Endothelial cell of umbilical vein (primary cell): Measurements from ENCODE around the gene CRELD2. TPM values are rescaled to one million over a fixed set of nuclear protein-coding genes. Genes with fewer than 3 reads are reported as not detected.

Experiments used
- BruUV-seq: library from RNA; stranded (reverse); fragments of 400-500 nt; replicated peaks from 2 replicates; lab custom pipeline; 2021; lab: Mats Ljungman, UMichigan
- CTCF ChIA-PET: fragments of 300-600, 350-600 bp; sonication (Branson Sonifier 250); formaldehyde crosslinking; loops from one replicate; lab custom pipeline; 2021; ENCODE audit warnings: antibody characterized with exemption, inconsistent platforms; lab: Charles Lee
- POLR2A ChIA-PET: fragments of 300-600, 350-600 bp; sonication (Branson Sonifier 250); formaldehyde crosslinking; loops from one replicate; lab custom pipeline; 2021; ENCODE audit warnings: antibody characterized with exemption, inconsistent platforms; lab: Charles Lee
- DNase-seq: peaks from one replicate; pipeline ENCODE4 v3.0.0-alpha.2; 2011; ENCODE audit warnings: low read depth, low spot score
- FAIRE-seq: peaks from 2 replicates; lab custom pipeline; 2011; peaks lifted over from hg19 to GRCh38; lab: Jason Lieb, UNC
- H2AFZ ChIP-seq: 2 replicates; pipeline ENCODE4 v1.6.0; 2012; ENCODE audit warnings: low read depth, low read length, control low read depth, inconsistent platforms
- H3K27ac ChIP-seq: 2 replicates; pipeline ENCODE4 v1.5.1; 2011; ENCODE audit warnings: low read depth, mild to moderate bottlenecking, control low read depth, low read length, moderate library complexity; ENCODE audit not compliant: insufficient read depth
- H3K27me3 ChIP-seq, 2 experiments: 2 replicates each; pipeline versions ENCODE4 v1.6.0 to v1.6.1; 2011; ENCODE audit warnings: low read length in 2 of 2, mixed read lengths in 1 of 2; ENCODE audit not compliant: control insufficient read depth in 2 of 2, insufficient read depth in 2 of 2
- H3K36me3 ChIP-seq, 2 experiments: 2 replicates in 1 of 2; 3 replicates in 1 of 2; pipeline ENCODE4 v1.5.1; 2011; ENCODE audit warnings: low read length in 2 of 2, mild to moderate bottlenecking in 1 of 2, moderate library complexity in 1 of 2; ENCODE audit not compliant: control insufficient read depth in 2 of 2, insufficient read depth in 2 of 2; ENCODE audit errors: extremely low read depth in 1 of 2
- H3K4me1 ChIP-seq: 3 replicates; pipeline ENCODE4 v1.5.1; 2011; ENCODE audit warnings: mild to moderate bottlenecking, low read length; ENCODE audit not compliant: control insufficient read depth, insufficient read depth; ENCODE audit errors: extremely low read depth
- H3K4me2 ChIP-seq: 2 replicates; pipeline ENCODE4 v1.6.1; 2011; ENCODE audit warnings: low read length, control low read depth, mixed read lengths; ENCODE audit not compliant: insufficient read depth
- H3K4me3 ChIP-seq, 3 experiments: fragments of 200-600 bp in 1 of 3; sonication (generic), shearing (Covaris generic) in 1 of 3; replicated peaks in 1 of 3; 2 replicates each; pipeline ENCODE4 v1.5.1; 2011 to 2016; ENCODE audit warnings: control low read depth in 3 of 3, low read length in 3 of 3, mild to moderate bottlenecking in 2 of 3, inconsistent platforms in 1 of 3, low read depth in 1 of 3, moderate library complexity in 1 of 3; ENCODE audit not compliant: insufficient read depth in 1 of 3
- H3K79me2 ChIP-seq: 2 replicates; pipeline ENCODE4 v1.6.0; 2012; ENCODE audit warnings: low read length, inconsistent platforms; ENCODE audit not compliant: control insufficient read depth, insufficient read depth
- H3K9ac ChIP-seq: replicated peaks from 2 replicates; pipeline ENCODE3; 2011; ENCODE audit warnings: low read length, control low read depth; ENCODE audit not compliant: insufficient read depth; ENCODE audit errors: extremely low read depth
- H3K9me1 ChIP-seq: replicated peaks from 3 replicates; pipeline ENCODE4 v1.6.0; 2011; ENCODE audit warnings: mild to moderate bottlenecking, low read length; ENCODE audit not compliant: control insufficient read depth, insufficient read depth; ENCODE audit errors: extremely low read depth
- H3K9me3 ChIP-seq: replicated peaks from 2 replicates; pipeline ENCODE4 v1.5.1; 2012; ENCODE audit warnings: low read length, inconsistent platforms; ENCODE audit not compliant: control insufficient read depth, insufficient read depth
- H4K20me1 ChIP-seq: replicated peaks from 2 replicates; pipeline ENCODE3; 2011; ENCODE audit warnings: mild to moderate bottlenecking, low read length; ENCODE audit not compliant: control insufficient read depth, insufficient read depth; ENCODE audit errors: extremely low read depth
- EZH2 ChIP-seq: IDR thresholded peaks from 2 replicates; pipeline ENCODE4 v1.6.1; 2012; ENCODE audit warnings: borderline replicate concordance, low read depth, mild to moderate bottlenecking, moderate library complexity, low read length, inconsistent platforms; ENCODE audit not compliant: severe bottlenecking
- FOS ChIP-seq: IDR thresholded peaks from 2 replicates; pipeline ENCODE4 v1.6.1; 2011; ENCODE audit warnings: mild to moderate bottlenecking, low read length, moderate library complexity, borderline replicate concordance; ENCODE audit not compliant: insufficient read depth
- GATA2 ChIP-seq: IDR thresholded peaks from 2 replicates; pipeline ENCODE4 v1.7.0; 2011; ENCODE audit warnings: low read depth, mild to moderate bottlenecking, moderate library complexity, mixed read lengths, low read length; ENCODE audit not compliant: insufficient read length, insufficient read depth
- MYC ChIP-seq: IDR thresholded peaks from one replicate; pipeline ENCODE4 v1.6.1; 2011; ENCODE audit warnings: mild to moderate bottlenecking, low read depth, low read length
- POLR2A ChIP-seq: IDR thresholded peaks from 2 replicates; pipeline ENCODE4 v1.6.1; 2012; ENCODE audit warnings: low read depth, mild to moderate bottlenecking, control low read depth, low read length
- POLR2AphosphoS5 ChIP-seq: IDR thresholded peaks from 2 replicates; pipeline ENCODE4 v1.6.1; 2012; ENCODE audit warnings: low read depth, mild to moderate bottlenecking, control low read depth, low read length, moderate library complexity; ENCODE audit not compliant: insufficient read depth
- dilution Hi-C: fragments of 300-500 bp; cut with MboI; formaldehyde crosslinking; loops from one replicate; pipeline ENCODE4 v1.15.0; 2019; ENCODE audit warnings: low sequenced_read_pairs; ENCODE audit not compliant: extremely low pct_ligation_motif_present
- intact Hi-C: fragments of 100-400 bp; cut with micrococcal nuclease; formaldehyde crosslinking; loops from one replicate; pipeline ENCODE4 v1.10.0; 2022
- polyA plus RNA-seq, 4 experiments: library from polyadenylated mRNA; depleted of rRNA in 3 of 4; stranded (reverse) in 3 of 4; unstranded in 1 of 4; fragments of >200 nt; gene quantifications; 2 replicates each; pipeline versions ENCODE4 v1.2.1 to v1.2.3, GENCODE V29; 2011 to 2012; ENCODE audit warnings: missing spikeins in 1 of 4
- total RNA-seq: library from RNA; stranded (reverse); gene quantifications from 2 replicates; pipeline ENCODE4 v1.2.3, GENCODE V29; 2021
- TF ChIP-seq, protein P1 (sequence below): IDR thresholded peaks from 2 replicates; pipeline ENCODE4 v1.6.1; 2011; ENCODE audit not compliant: insufficient read depth, insufficient read length
- TF ChIP-seq, protein P2 (sequence below), 2 donors: IDR thresholded peaks; 1 replicate in 1 of 2; 2 replicates in 1 of 2; pipeline ENCODE4 v1.5.1; 2011; ENCODE audit warnings: low read length in 2 of 2, mild to moderate bottlenecking in 2 of 2, moderate library complexity in 2 of 2, control low read depth in 1 of 2, inconsistent platforms in 1 of 2, low read depth in 1 of 2; ENCODE audit not compliant: insufficient read depth in 1 of 2; ENCODE audit errors: extremely low read depth in 1 of 2

Gene CRELD2
- total and polyA plus RNA-seq, 2 donors (not counting 3 experiments of a cell fraction or from before 2014, with no cell fraction given), result 71.0 to 86.3 TPM

DNA sequence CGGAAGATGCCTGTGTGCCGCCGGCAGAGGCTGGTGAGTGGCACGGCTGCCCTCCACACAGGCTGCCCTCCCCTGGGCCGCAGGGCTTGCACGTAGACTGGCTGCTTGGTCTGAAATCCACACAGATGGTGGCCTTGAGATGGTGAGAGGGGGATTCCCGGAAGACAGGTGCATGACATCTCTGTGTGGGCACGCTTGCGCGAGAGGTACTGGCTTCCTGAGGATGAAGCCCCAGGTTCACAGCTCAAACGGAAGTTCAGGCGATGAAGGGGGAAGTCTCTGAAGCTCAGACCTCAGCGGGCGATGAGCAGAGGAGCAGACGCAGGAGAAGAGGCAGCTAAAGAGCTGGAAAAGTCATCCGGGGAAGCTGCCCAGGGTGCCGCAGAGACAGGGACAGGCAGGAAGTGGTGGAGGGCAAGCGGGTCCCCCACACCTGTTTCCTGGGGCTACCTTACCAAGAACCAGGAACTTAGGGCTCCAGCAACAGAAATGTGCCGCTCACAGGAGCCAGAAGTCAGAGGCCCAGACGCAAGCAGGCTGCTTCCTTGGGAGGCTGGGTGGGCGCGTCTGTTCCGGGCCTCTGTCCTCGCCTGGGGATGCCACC is 7.2 kb downstream of the CRELD2 start:
- DNase-seq, result no peak
- POLR2A ChIA-PET, result no interaction called here
- dilution Hi-C loops, result no loop called here
- TF ChIP-seq POLR2AphosphoS5 (no peak), EZH2 (no peak), MYC (no peak)
- TF ChIP-seq, protein P1, sequence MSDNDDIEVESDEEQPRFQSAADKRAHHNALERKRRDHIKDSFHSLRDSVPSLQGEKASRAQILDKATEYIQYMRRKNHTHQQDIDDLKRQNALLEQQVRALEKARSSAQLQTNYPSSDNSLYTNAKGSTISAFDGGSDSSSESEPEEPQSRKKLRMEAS, result no peak
- peaks cover 8% of the 10 kb centered on the region for H3K4me1 ChIP-seq
- no peaks in the 10 kb centered on the region for H3K9me3 ChIP-seq
- no peaks in the 10 kb centered on the region for H4K20me1 ChIP-seq
- H2AFZ ChIP-seq, result no peak overlapping the region
- CTCF ChIA-PET, result interaction anchor here (2.3 kb wide), 1 partner anchor 105 kb away, joined by 12 read pairs; no protein-coding TSS in a partner anchor
- H3K27ac ChIP-seq, result no peak overlapping the region
- no peaks in the 10 kb centered on the region for H3K79me2 ChIP-seq
- BruUV-seq, result no TSS peak
- H3K9ac ChIP-seq, result no peak overlapping the region
- no peaks in the 10 kb centered on the region for H3K27me3 ChIP-seq
- intact Hi-C loops, result no loop called here
- H3K9me1 ChIP-seq, result no peaks in the 10 kb centered on the region
- H3K36me3 ChIP-seq, result peaks cover 0 to 3% of the 10 kb centered on the region in 2 experiments
- FAIRE-seq, result no peak
- no peak overlapping the region for H3K4me2 ChIP-seq
- no peak overlapping the region for H3K4me3 ChIP-seq

DNA sequence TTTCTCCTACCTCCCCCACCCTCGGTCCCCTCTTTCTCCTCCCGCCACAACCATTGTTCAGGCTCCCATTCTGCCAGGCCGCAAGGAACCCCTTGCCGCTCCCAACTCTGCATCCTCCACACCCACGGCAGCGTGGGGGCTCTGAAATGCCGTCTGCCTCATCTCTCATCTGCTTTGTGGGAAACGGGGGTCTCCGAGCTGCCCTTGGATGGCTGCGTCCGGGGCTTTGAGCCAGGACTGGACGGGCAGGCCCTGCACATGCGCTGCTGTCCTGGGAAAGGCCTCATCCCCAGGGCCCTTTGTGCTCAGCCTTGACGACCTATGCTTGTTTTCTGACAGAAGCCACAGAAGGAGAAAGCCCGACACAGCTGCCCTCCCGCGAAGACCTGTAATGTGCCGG is 8.5 kb downstream of the CRELD2 start:
- ChIA-PET CTCF (interaction anchor here (1.0 to 2.3 kb wide), 3 partner anchors 103 to 160 kb away, joined by 3 to 31 read pairs (median 12); no protein-coding TSS in a partner anchor), POLR2A (no interaction called here)
- BruUV-seq, result no TSS peak

More for the DNA sequence above, 8.5 kb downstream of the CRELD2 start:
- dilution Hi-C loops (no loop called here), intact Hi-C loops (no loop called here)
- Histone ChIP-seq H2AFZ (no peak overlapping the region), H3K27ac (no peak overlapping the region), H3K9ac (no peak overlapping the region), H3K4me1 (peaks cover 20% of the 10 kb centered on the region), H3K36me3 (no peaks in the 10 kb centered on the region), H3K79me2 (no peaks in the 10 kb centered on the region), H4K20me1 (no peaks in the 10 kb centered on the region), H3K9me1 (no peaks in the 10 kb centered on the region), H3K27me3 (no peaks in the 10 kb centered on the region), H3K4me2 (no peak overlapping the region), H3K4me3 (no peak overlapping the region), H3K9me3 (no peaks in the 10 kb centered on the region)
- TF ChIP-seq MYC (no peak), GATA2 (no peak), FOS (no peak), POLR2AphosphoS5 (no peak), EZH2 (no peak), POLR2A (no peak)
- TF ChIP-seq, protein P1, result no peak
- TF ChIP-seq, protein P2, sequence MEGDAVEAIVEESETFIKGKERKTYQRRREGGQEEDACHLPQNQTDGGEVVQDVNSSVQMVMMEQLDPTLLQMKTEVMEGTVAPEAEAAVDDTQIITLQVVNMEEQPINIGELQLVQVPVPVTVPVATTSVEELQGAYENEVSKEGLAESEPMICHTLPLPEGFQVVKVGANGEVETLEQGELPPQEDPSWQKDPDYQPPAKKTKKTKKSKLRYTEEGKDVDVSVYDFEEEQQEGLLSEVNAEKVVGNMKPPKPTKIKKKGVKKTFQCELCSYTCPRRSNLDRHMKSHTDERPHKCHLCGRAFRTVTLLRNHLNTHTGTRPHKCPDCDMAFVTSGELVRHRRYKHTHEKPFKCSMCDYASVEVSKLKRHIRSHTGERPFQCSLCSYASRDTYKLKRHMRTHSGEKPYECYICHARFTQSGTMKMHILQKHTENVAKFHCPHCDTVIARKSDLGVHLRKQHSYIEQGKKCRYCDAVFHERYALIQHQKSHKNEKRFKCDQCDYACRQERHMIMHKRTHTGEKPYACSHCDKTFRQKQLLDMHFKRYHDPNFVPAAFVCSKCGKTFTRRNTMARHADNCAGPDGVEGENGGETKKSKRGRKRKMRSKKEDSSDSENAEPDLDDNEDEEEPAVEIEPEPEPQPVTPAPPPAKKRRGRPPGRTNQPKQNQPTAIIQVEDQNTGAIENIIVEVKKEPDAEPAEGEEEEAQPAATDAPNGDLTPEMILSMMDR (IDR thresholded peaks at IDR 0.05; ENCODE audit: extremely low read depth in 1 of 2, insufficient read depth in 1 of 2, low read depth in 1 of 2, low read length in 2 of 2), result no peak
- no peak for FAIRE-seq
- DNase-seq, result no peak
